Measurements from ENCODE around the gene DACH1. TPM values are rescaled to one million over a fixed set of nuclear protein-coding genes. Genes with fewer than 3 reads are reported as not detected.

DACH1 gene
- total RNA-seq, 2 donors from 2014 or later, result 0.39 to 1.6 TPM

- no peaks in the 10 kb centered on the region for H3K36me3 ChIP-seq
- H3K27me3 ChIP-seq, result no peaks in the 10 kb centered on the region
- no peak for TF ChIP-seq CTCF (IDR thresholded peaks at IDR 0.05)
- no peaks in the 10 kb centered on the region for H3K9me3 ChIP-seq
- H3K27ac ChIP-seq, result no peak overlapping the region
- no peak for DNase-seq (ENCODE audit: low spot score)
- H3K4me1 ChIP-seq, result no peaks in the 10 kb centered on the region
- no peak overlapping the region for H3K4me3 ChIP-seq
Measured at GRCh38 chr13:71772361-71772760, 94.6 kb downstream of the DACH1 start.

GRCh38 chr13:71771144-71771543 is 95.9 kb downstream of the DACH1 start:
- H3K27me3 ChIP-seq, result no peaks in the 10 kb centered on the region
- no peaks in the 10 kb centered on the region for H3K36me3 ChIP-seq
- H3K4me1 ChIP-seq, result no peaks in the 10 kb centered on the region
- no peak for TF ChIP-seq CTCF (IDR thresholded peaks at IDR 0.05)
- H3K27ac ChIP-seq, result no peak overlapping the region
- H3K4me3 ChIP-seq, result no peak overlapping the region
- DNase-seq (ENCODE audit: low spot score), result no peak
- H3K9me3 ChIP-seq, result no peaks in the 10 kb centered on the region

GRCh38 chr13:71770710-71771109 is 96.3 kb downstream of the DACH1 start:
- TF ChIP-seq CTCF (IDR thresholded peaks at IDR 0.05), result no peak
- Histone ChIP-seq H3K27ac (no peak overlapping the region), H3K9me3 (no peaks in the 10 kb centered on the region), H3K36me3 (no peaks in the 10 kb centered on the region), H3K27me3 (no peaks in the 10 kb centered on the region), H3K4me3 (no peak overlapping the region), H3K4me1 (no peaks in the 10 kb centered on the region)
- no peak for DNase-seq (ENCODE audit: low spot score)

GRCh38 chr13:71768881-71769280 is 98.1 kb downstream of the DACH1 start:
- no peak overlapping the region for H3K27ac ChIP-seq
- H3K36me3 ChIP-seq, result no peaks in the 10 kb centered on the region
- no peaks in the 10 kb centered on the region for H3K4me1 ChIP-seq
- no peaks in the 10 kb centered on the region for H3K9me3 ChIP-seq
- DNase-seq (ENCODE audit: low spot score), result no peak
- no peak overlapping the region for H3K4me3 ChIP-seq
- no peaks in the 10 kb centered on the region for H3K27me3 ChIP-seq
- no peak for TF ChIP-seq CTCF (IDR thresholded peaks at IDR 0.05)

- Histone ChIP-seq H3K4me3 (no peak overlapping the region), H3K9me3 (no peaks in the 10 kb centered on the region)
- TF ChIP-seq CTCF (IDR thresholded peaks at IDR 0.05), result no peak
Measured at GRCh38 chr13:71759651-71760511, 107.1 kb downstream of the DACH1 start.

More at GRCh38 chr13:71759651-71760511, 107.1 kb downstream of the DACH1 start:
- no peaks in the 10 kb centered on the region for H3K36me3 ChIP-seq
- DNase-seq (ENCODE audit: low spot score), result no peak
- H3K4me1 ChIP-seq, result peaks cover 0 to 7% of the 10 kb centered on the region in 2 donors
- H3K27me3 ChIP-seq, result no peaks in the 10 kb centered on the region
- no peak overlapping the region for H3K27ac ChIP-seq
